H9 (cell line): ENCODE results near the gene IL1RAPL1. TPM values are rescaled to one million over a fixed set of nuclear protein-coding genes. Genes with fewer than 3 reads are reported as not detected.

Experiments
- DNase-seq: peaks from one replicate; pipeline ENCODE4 v3.0.0-alpha.2; 2017
- H2AFZ ChIP-seq: one replicate; pipeline ENCODE4 v1.6.1; 2013; ENCODE audit warnings: mild to moderate bottlenecking, low read length, control low read depth, moderate library complexity
- H2AK5ac ChIP-seq: 2 replicates; pipeline ENCODE4 v1.6.1; 2013; ENCODE audit warnings: low read length, control low read depth, mixed read lengths; ENCODE audit not compliant: insufficient read length
- H2BK120ac ChIP-seq: one replicate; pipeline ENCODE4 v1.6.1; 2013; ENCODE audit warnings: low read depth, mild to moderate bottlenecking, low read length, control low read depth, inconsistent platforms; ENCODE audit not compliant: poor library complexity, severe bottlenecking
- H2BK12ac ChIP-seq: 2 replicates; pipeline ENCODE4 v1.6.1; 2013; ENCODE audit warnings: low read length, control low read depth, mixed read lengths, low read depth; ENCODE audit not compliant: insufficient read length
- H2BK15ac ChIP-seq: 2 replicates; pipeline ENCODE4 v1.6.1; 2013; ENCODE audit warnings: low read depth, low read length, control low read depth
- H2BK20ac ChIP-seq: one replicate; pipeline ENCODE4 v1.6.1; 2013; ENCODE audit warnings: low read depth, mild to moderate bottlenecking, low read length, control low read depth, inconsistent platforms; ENCODE audit not compliant: poor library complexity, severe bottlenecking
- H2BK5ac ChIP-seq: 2 replicates; pipeline ENCODE4 v1.6.1; 2013; ENCODE audit warnings: low read length, control low read depth, mixed read lengths; ENCODE audit not compliant: insufficient read length
- H3K14ac ChIP-seq: 2 replicates; pipeline ENCODE4 v1.6.1; 2013; ENCODE audit warnings: low read length, control low read depth; ENCODE audit not compliant: insufficient read depth
- H3K18ac ChIP-seq: 2 replicates; pipeline ENCODE4 v1.6.1; 2013; ENCODE audit warnings: low read depth, mild to moderate bottlenecking, mixed read lengths, low read length, control low read depth; ENCODE audit not compliant: insufficient read length
- H3K23ac ChIP-seq: 2 replicates; pipeline ENCODE4 v1.6.1; 2013; ENCODE audit warnings: low read length, control low read depth, mixed read lengths, low read depth; ENCODE audit not compliant: insufficient read length
- H3K23me2 ChIP-seq: 2 replicates; pipeline ENCODE4 v1.6.1; 2013; ENCODE audit warnings: low read depth, mild to moderate bottlenecking, mixed read lengths, low read length, control low read depth; ENCODE audit not compliant: insufficient read length, poor library complexity, severe bottlenecking
- H3K27ac ChIP-seq: 2 replicates; pipeline ENCODE4 v1.5.1; 2013; ENCODE audit warnings: low read length, control low read depth, mixed read lengths, low read depth; ENCODE audit not compliant: insufficient read length
- H3K27me3 ChIP-seq: 2 replicates; pipeline ENCODE4 v1.6.1; 2013; ENCODE audit warnings: low read length, control low read depth, inconsistent platforms; ENCODE audit not compliant: insufficient read depth
- H3K4ac ChIP-seq: 2 replicates; pipeline ENCODE4 v1.6.1; 2013; ENCODE audit warnings: low read depth, mild to moderate bottlenecking, control low read depth, inconsistent platforms, low read length, moderate library complexity
- H3K4me1 ChIP-seq: 2 replicates; pipeline ENCODE4 v1.6.1; 2013; ENCODE audit warnings: low read length, control low read depth, inconsistent platforms; ENCODE audit not compliant: insufficient read depth
- H3K4me2 ChIP-seq: 2 replicates; pipeline ENCODE4 v1.6.1; 2013; ENCODE audit warnings: low read length, control low read depth, mixed read lengths; ENCODE audit not compliant: insufficient read length, insufficient read depth
- H3K56ac ChIP-seq: 2 replicates; pipeline ENCODE4 v1.6.1; 2013; ENCODE audit warnings: low read depth, mild to moderate bottlenecking, mixed read lengths, low read length, control low read depth; ENCODE audit not compliant: insufficient read length
- H3K79me1 ChIP-seq: 2 replicates; pipeline ENCODE4 v1.6.1; 2013; ENCODE audit warnings: low read depth, mild to moderate bottlenecking, moderate library complexity, low read length, control low read depth, inconsistent platforms; ENCODE audit not compliant: insufficient read depth, poor library complexity, severe bottlenecking
- H3K79me2 ChIP-seq: 2 replicates; pipeline ENCODE4 v1.6.1; 2013; ENCODE audit warnings: low read length, control low read depth, inconsistent platforms; ENCODE audit not compliant: insufficient read depth
- H3K9ac ChIP-seq: 2 replicates; pipeline ENCODE4 v1.6.1; 2013; ENCODE audit warnings: low read length, control low read depth, mixed read lengths; ENCODE audit not compliant: insufficient read length; ENCODE audit errors: extremely low read depth
- H3K9me3 ChIP-seq: one replicate; pipeline ENCODE4 v1.6.1; 2013; ENCODE audit warnings: low read depth, low read length, inconsistent platforms; ENCODE audit not compliant: control insufficient read depth
- H3T11ph ChIP-seq: one replicate; pipeline ENCODE4 v1.6.1; 2013; ENCODE audit warnings: mild to moderate bottlenecking, low read length, control low read depth, inconsistent platforms
- H4K20me1 ChIP-seq: one replicate; pipeline ENCODE4 v1.6.1; 2013; ENCODE audit not compliant: control insufficient read depth, insufficient read length, insufficient read depth
- H4K5ac ChIP-seq: 2 replicates; pipeline ENCODE4 v1.6.1; 2013; ENCODE audit warnings: low read depth, mild to moderate bottlenecking, mixed read lengths, low read length, control low read depth; ENCODE audit not compliant: insufficient read length
- H4K8ac ChIP-seq: replicated peaks from 2 replicates; pipeline ENCODE4 v1.6.1; 2013; ENCODE audit warnings: low read length, control low read depth, mixed read lengths, low read depth; ENCODE audit not compliant: insufficient read length
- H4K91ac ChIP-seq: 2 replicates; pipeline ENCODE4 v1.6.1; 2013; ENCODE audit warnings: low read depth, mild to moderate bottlenecking, moderate library complexity, mixed read lengths, low read length, control low read depth; ENCODE audit not compliant: insufficient read length
- H3K27ac Mint-ChIP-seq, 3 experiments: 2 replicates in 2 of 3; 3 replicates in 1 of 3; pipeline ENCODE4 v1.8.0; 2020 to 2021; ENCODE audit warnings: mixed read lengths in 3 of 3, mild to moderate bottlenecking in 1 of 3, moderate library complexity in 1 of 3
- H3K27me3 Mint-ChIP-seq: 2 replicates; pipeline ENCODE4 v1.8.0; 2021; ENCODE audit warnings: low read depth, mild to moderate bottlenecking, moderate library complexity, mixed read lengths
- H3K36me3 Mint-ChIP-seq, 3 experiments: 2 replicates in 2 of 3; 3 replicates in 1 of 3; pipeline ENCODE4 v1.8.0; 2020 to 2021; ENCODE audit warnings: low read depth in 3 of 3, mixed read lengths in 3 of 3; ENCODE audit not compliant: insufficient read depth in 1 of 3
- H3K4me1 Mint-ChIP-seq, 2 experiments: 2 replicates each; pipeline ENCODE4 v1.8.0; 2020; ENCODE audit warnings: mixed read lengths in 2 of 2
- H3K4me3 Mint-ChIP-seq, 2 experiments: 2 replicates in 1 of 2; 3 replicates in 1 of 2; pipeline ENCODE4 v1.8.0; 2020 to 2021; ENCODE audit warnings: mild to moderate bottlenecking in 2 of 2, mixed read lengths in 2 of 2, moderate library complexity in 1 of 2
- H3K9me3 Mint-ChIP-seq, 2 experiments: 2 replicates in 1 of 2; 3 replicates in 1 of 2; pipeline ENCODE4 v1.8.0; 2020; ENCODE audit warnings: mild to moderate bottlenecking in 2 of 2, mixed read lengths in 2 of 2, moderate library complexity in 1 of 2
- WGBS: extraction: QIAGEN DNeasy Blood & Tissue Kit; methylation state at CpG from one replicate; pipeline ENCODE4 v1.1.7; 2013; ENCODE audit warnings: missing lambda C conversion rate, low lambda C conversion rate, mixed read lengths; ENCODE audit not compliant: insufficient read length; ENCODE audit errors: extremely low coverage; 5-methylcytosine and 5-hydroxymethylcytosine counted together
- total RNA-seq: library from RNA; stranded (reverse); gene quantifications from 2 replicates; pipeline ENCODE4 v1.2.1, GENCODE V29; 2021
- TF ChIP-seq, protein P1 (sequence below): fragments of 200-600 bp; sonication (generic); conservative IDR thresholded peaks from 3 replicates; pipeline ENCODE4 v1.8.0; 2021; ENCODE audit warnings: antibody characterized with exemption, mild to moderate bottlenecking

IL1RAPL1 gene
- total RNA-seq, 1 experiment from 2014 or later: 0.31 TPM

DNA sequence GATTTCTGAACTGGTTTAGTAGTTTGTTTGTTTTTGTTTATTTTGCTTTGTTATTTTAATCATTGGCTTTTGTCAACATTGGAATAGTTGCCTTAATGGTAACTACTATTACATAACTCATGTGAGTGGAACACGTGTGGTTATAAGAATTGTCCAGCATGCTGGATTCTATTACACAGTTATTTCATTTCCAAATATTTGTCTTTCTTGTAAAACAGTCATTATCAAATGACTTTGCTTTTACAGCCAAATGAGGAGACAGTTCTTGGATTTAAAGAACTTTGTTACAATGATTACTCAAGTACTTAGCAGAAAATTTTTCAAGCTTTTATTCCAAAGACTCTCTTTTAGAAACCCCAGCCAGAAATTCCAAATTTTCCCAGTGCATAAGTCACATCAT is 1112.0 kb downstream of the IL1RAPL1 start:
- WGBS: no CpG with 5 or more reads among the region's 1 CpG
- H3K27ac ChIP-seq: no peak overlapping the region
- H3K23ac ChIP-seq: no peak overlapping the region
- H3K27me3 ChIP-seq: no peaks in the 10 kb centered on the region
- no peaks in the 10 kb centered on the region for H4K20me1 ChIP-seq
- no peak overlapping the region for H3K56ac ChIP-seq
- H3K79me2 ChIP-seq: no peaks in the 10 kb centered on the region
- no peaks in the 10 kb centered on the region for H3K4me1 ChIP-seq
- no peaks in the 10 kb centered on the region for H3K23me2 ChIP-seq
- H3K27me3 Mint-ChIP-seq: no peaks in the 10 kb centered on the region
- 0 out of 7 replicates have a peak, but pooled peaks cover 0 to 4% (median 0%) of the 10 kb centered on the region in 3 experiments for H3K36me3 Mint-ChIP-seq
- no peak overlapping the region for H2BK20ac ChIP-seq
- DNase-seq: no peak
- no peak overlapping the region for H2AFZ ChIP-seq
- no peak overlapping the region for H2AK5ac ChIP-seq
- H3K27ac Mint-ChIP-seq: no peak overlapping the region
- H2BK12ac ChIP-seq: no peak overlapping the region
- H3K9me3 ChIP-seq: no peaks in the 10 kb centered on the region
- no peak overlapping the region for H2BK15ac ChIP-seq
- H2BK5ac ChIP-seq: no peak overlapping the region
- H3K4me2 ChIP-seq: no peak overlapping the region
- no peak overlapping the region for H4K8ac ChIP-seq
- no peak overlapping the region for H4K91ac ChIP-seq
- H3K4me1 Mint-ChIP-seq: peaks cover 2 to 5% of the 10 kb centered on the region in 2 experiments; a peak in 2 of 4 replicates
- H4K5ac ChIP-seq: no peak overlapping the region
- H3T11ph ChIP-seq: no peak overlapping the region
- no peak overlapping the region for H3K14ac ChIP-seq
- H3K79me1 ChIP-seq: no peaks in the 10 kb centered on the region
- TF ChIP-seq, protein P1, sequence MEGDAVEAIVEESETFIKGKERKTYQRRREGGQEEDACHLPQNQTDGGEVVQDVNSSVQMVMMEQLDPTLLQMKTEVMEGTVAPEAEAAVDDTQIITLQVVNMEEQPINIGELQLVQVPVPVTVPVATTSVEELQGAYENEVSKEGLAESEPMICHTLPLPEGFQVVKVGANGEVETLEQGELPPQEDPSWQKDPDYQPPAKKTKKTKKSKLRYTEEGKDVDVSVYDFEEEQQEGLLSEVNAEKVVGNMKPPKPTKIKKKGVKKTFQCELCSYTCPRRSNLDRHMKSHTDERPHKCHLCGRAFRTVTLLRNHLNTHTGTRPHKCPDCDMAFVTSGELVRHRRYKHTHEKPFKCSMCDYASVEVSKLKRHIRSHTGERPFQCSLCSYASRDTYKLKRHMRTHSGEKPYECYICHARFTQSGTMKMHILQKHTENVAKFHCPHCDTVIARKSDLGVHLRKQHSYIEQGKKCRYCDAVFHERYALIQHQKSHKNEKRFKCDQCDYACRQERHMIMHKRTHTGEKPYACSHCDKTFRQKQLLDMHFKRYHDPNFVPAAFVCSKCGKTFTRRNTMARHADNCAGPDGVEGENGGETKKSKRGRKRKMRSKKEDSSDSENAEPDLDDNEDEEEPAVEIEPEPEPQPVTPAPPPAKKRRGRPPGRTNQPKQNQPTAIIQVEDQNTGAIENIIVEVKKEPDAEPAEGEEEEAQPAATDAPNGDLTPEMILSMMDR: no peak
- no peak overlapping the region for H3K4ac ChIP-seq
- no peak overlapping the region for H3K4me3 Mint-ChIP-seq
- peaks cover 2 to 42% of the 10 kb centered on the region in 2 experiments; a peak in 4 of 5 replicates for H3K9me3 Mint-ChIP-seq
- H3K9ac ChIP-seq: no peak overlapping the region
- H3K18ac ChIP-seq: no peak overlapping the region
- no peak overlapping the region for H2BK120ac ChIP-seq
